ENCODE data around the gene CEP19. TPM values are rescaled to one million over a fixed set of nuclear protein-coding genes. Genes with fewer than 3 reads are reported as not detected.

Gene CEP19, protein sequence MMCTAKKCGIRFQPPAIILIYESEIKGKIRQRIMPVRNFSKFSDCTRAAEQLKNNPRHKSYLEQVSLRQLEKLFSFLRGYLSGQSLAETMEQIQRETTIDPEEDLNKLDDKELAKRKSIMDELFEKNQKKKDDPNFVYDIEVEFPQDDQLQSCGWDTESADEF
- 11.8 TPM for total RNA-seq

DNA sequence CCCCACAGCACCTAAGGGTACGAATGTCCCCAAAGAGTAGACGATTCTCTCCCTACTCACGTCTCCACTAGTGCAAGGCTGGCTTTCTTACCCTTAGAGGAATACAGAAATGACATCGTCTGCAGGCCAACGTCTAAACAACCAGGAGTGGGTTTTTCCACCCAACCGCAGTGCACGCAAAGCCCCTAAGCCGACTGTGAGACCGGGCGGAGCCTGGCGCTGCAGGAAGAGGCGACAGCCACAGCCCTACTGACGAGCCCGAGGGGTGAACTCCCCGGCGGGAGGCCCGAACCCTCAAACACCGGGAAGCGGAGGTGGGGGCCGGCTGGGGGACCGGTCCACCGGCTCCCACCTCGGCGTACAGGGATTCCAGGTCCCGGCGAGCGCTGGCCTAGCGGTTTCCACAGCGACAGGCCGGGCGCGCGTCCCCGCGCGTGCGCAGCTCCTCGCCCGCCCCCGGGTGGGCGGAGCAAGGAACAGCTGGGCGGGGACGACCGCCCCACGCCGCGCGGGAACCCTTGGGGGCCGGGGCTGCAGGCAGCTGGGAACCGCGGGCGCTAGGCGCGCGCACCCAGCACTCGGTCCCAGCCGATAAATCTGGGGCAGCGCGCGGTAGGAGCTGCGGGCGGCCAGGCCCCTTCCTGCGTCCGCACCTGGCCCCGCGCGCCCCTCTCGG, at the start of gene CEP19, which contains the start of gene PIGX:
Gene CEP19, minus strand, starts transcription at position 413 of the 676 bp plus-strand sequence. CDS start 3,593 bp downstream, outside the sequence.
Gene PIGX, plus strand, starts transcription at position 540 of the 676 bp plus-strand sequence.

DNA sequence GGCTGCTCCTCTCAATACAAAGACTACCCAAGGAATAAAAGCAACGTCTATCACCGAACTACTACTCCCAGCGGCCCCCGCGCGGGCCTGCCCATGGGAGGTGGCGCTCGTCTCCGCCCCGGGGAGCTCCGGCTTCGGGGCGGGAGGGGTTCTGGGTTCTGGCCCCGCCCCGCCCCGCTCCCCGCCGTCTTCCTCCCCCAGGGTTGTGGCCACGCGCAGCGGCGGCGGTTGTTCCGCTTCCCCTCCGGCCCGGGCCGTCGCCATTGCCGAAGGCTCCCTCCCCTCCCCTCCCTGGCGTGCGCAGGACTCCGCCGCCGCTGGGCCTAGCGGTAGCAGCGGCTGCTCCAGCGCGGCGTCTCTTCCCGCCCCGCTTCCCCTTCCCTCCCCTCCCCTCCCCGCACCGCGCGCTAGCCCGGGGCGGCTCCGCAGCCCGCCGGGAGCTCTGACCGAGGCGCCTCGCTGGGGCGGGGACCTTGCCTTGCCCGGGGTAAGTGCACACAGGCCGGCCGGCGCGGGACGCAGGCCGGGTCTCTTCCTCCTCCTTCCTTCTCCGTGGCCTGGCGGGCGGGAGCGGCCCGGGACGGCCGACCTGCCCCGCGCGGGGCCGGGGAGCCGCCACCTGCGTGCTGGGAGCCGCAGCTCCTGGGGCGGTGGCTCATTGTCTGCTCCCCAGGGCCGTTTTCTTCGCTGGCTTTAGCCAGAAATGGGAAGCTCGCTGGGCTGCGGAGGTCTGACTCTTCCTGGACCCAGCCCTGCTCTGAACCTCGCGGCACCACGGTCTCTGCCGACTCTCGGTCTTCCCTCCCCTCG, 27.8 kb upstream of the CEP19 start, which contains the start of gene PAK2:
Gene PAK2, plus strand, starts transcription at position 187 of the 810 bp plus-strand sequence. CDS start 42,790 bp downstream, outside the sequence.

Small RNAs within 50 kb of the gene (small RNA-seq; reads per million reads assigned to genes)
- not detected for gene RNU4-89P
- gene RNU6-646P = not detected

Other genes starting within 250 kb of the CEP19 start
- gene RNF168, start 208.5 kb downstream of the CEP19 start, total RNA-seq = 24.0 TPM
- not detected for gene SMCO1, start 196.9 kb downstream of the CEP19 start, total RNA-seq
- 5.1 TPM for gene WDR53, start 143.7 kb downstream of the CEP19 start, total RNA-seq
- gene FBXO45, start 143.6 kb downstream of the CEP19 start, total RNA-seq = 43.4 TPM
- gene NRROS, start 72.6 kb downstream of the CEP19 start, total RNA-seq = 0.92 TPM
- 52.4 TPM for gene PIGX, start 127 bp upstream of the CEP19 start, total RNA-seq
- gene PAK2, start 27.6 kb upstream of the CEP19 start, total RNA-seq = 48.2 TPM
- 77.5 TPM for gene SENP5, start 155.7 kb upstream of the CEP19 start, total RNA-seq
- 76.6 TPM for gene NCBP2, start 230.3 kb upstream of the CEP19 start, total RNA-seq